ENCODE measurements around the gene CDC34.

- TF ChIP-seq CTCF (conservative IDR thresholded peaks at IDR 0.05; ENCODE audit: low read depth, low read length) (no peak), EZH2 (IDR thresholded peaks at IDR 0.05; ENCODE audit: borderline replicate concordance, low read depth, low read length, poor library complexity, severe bottlenecking) (no peak)
Measured at GRCh38 chr19:547836-548720, 16.5 kb downstream of the CDC34 start.

Measured in A673 (cell line).